ENCODE results near the gene ANXA2.

DNA sequence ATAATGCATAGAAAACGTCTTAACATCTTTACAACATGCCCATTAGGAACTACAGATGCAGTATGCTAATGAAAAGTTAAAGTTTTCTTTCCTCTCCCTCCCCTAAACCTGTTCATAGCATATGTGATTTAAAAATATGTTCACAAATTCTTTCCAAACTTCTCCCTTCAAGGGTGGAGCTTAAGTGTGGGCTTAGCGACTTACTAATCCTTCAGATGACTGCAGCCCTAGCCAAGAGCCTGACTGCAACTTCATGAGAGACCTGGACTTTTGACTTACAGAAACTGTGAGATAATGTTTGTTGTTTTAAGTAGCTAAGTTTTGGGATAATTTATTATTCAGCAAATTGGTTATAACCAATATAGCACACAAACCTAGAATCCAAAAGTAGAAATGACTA, 22.0 kb upstream of the ANXA2 start:
- TF ChIP-seq, protein P1, sequence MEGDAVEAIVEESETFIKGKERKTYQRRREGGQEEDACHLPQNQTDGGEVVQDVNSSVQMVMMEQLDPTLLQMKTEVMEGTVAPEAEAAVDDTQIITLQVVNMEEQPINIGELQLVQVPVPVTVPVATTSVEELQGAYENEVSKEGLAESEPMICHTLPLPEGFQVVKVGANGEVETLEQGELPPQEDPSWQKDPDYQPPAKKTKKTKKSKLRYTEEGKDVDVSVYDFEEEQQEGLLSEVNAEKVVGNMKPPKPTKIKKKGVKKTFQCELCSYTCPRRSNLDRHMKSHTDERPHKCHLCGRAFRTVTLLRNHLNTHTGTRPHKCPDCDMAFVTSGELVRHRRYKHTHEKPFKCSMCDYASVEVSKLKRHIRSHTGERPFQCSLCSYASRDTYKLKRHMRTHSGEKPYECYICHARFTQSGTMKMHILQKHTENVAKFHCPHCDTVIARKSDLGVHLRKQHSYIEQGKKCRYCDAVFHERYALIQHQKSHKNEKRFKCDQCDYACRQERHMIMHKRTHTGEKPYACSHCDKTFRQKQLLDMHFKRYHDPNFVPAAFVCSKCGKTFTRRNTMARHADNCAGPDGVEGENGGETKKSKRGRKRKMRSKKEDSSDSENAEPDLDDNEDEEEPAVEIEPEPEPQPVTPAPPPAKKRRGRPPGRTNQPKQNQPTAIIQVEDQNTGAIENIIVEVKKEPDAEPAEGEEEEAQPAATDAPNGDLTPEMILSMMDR (IDR thresholded peaks at IDR 0.05): no peak
- no peak for TF ChIP-seq EZH2 (IDR thresholded peaks at IDR 0.05; ENCODE audit: borderline replicate concordance, insufficient read depth, low read depth, low read length, poor library complexity, severe bottlenecking)
